Gastrocnemius medialis (tissue), 4 donors: Measurements from ENCODE around the gene QSER1.

Experiments
- CTCF ChIP-seq, 5 experiments: fragments of 450-650 bp in 3 of 5; fragments of 200-600 bp in 2 of 5; sonication (generic) in 2 of 5; IDR thresholded peaks in 4 of 5; conservative IDR thresholded peaks in 1 of 5; 1 replicate in 4 of 5; 2 replicates in 1 of 5; pipeline ENCODE4 v1.5.1; 2016 to 2019; ENCODE audit warnings: antibody characterized with exemption in 5 of 5, mild to moderate bottlenecking in 3 of 5, moderate library complexity in 3 of 5
- POLR2A ChIP-seq, 2 donors: fragments of 450-650 bp; IDR thresholded peaks; one replicate each; pipeline ENCODE4 v1.6.1; 2017; ENCODE audit warnings: antibody characterized with exemption in 2 of 2, mild to moderate bottlenecking in 2 of 2, moderate library complexity in 2 of 2

GRCh38 chr11:32847511-32847910 is 45.1 kb upstream of the QSER1 start:
- TF ChIP-seq CTCF (IDR thresholded peaks at IDR 0.05 in 4 of 5, conservative IDR thresholded peaks at IDR 0.05 in 1 of 5) (no peak), POLR2A (IDR thresholded peaks at IDR 0.05) (no peak)
